GM18517 (cell line): ENCODE data around the gene NEDD4.
"Not testable (repeated sequence)": the region's sequence is repeated elsewhere in the genome, so short reads cannot be mapped to it uniquely, and the experiment has no call there.

ENCODE experiments used
- ATAC-seq: cut with Tn5 transposase; IDR thresholded peaks from one replicate; pipeline ENCODE4 v1.9.1; 2021; ENCODE audit warnings: mild to moderate bottlenecking, moderate library complexity; ENCODE audit not compliant: unreplicated experiment

NEDD4 gene

DNA sequence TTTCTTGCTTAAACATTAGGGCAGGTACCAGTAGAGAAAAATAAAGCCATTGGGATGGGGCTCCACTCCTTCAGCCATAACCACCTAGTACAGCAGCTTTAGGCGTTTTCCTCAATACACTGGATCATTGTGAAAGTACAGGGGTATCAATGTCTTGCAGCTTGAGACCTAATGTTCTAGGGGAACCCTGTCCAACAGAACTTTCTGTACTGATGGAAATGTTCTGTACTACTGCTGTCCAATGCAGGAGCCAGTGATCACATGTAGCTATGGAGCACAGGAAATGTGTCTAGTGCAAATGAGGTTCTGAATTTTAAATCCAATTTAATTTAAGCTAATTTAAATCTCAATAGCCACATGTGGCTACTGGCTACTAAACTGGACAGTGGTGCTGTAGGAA, 93.9 kb downstream of the NEDD4 start:
- ATAC-seq = no peak

DNA sequence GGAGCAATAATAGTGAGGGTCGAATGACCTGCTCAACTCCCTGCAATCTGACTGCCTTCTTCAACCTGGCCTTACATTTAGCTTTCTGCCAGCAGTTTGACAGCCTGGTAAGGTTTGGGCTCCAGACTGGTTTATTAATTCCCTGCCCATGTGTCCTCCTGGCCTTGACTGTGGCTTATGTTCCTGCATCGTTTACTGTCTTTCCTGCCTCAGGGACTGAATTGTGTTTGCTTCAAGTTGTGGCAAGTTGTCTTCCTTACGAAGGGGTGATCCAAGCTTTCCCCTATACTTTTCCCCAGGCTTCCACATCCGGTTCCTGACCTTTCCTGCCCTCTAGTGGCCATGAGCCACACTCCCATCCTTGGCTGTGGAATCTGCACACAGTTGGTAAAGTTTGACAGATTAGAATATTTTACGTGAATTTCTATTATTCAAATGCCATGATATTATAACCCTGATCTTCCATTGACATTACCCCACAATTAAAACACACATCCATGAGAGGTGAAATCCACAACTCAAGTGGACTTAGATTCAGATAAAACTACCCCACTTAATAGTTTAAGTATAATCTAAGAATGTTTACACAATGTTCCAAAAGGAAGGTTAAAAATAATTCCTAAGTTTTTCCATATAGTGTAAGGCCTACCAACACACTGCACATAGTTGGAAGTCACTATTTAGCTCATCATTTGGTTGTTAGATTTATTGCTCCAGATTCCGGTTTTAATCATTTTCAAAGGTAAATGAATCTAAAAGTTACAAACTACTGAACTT, 95.7 kb downstream of the NEDD4 start:
- ATAC-seq = no peak

DNA sequence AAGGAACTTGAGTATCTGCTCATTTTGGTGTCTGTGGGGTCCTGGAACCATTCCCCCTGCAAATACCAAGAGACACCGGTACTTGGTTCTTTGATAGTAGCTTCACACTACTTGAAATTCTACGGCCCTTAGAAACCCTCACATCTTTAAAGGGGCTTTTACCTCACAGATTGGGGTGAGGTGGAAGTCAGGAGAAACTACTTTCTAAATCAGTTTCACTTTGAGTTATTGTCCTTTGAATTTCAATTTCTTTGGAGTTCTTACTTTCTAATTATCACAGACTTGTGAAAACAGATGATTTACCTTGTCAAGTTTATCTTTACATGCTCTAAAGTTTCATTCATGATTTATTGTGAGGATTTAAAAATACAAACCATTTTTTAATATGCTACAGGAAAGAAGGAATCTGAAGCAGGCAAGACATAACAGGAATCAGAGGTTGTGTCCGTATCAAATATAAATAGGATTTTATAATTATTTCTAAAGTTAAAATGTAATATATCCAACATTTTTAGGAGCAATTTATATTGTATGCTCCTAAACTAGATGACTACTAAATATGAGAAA, 98.9 kb downstream of the NEDD4 start:
- no peak for ATAC-seq

DNA sequence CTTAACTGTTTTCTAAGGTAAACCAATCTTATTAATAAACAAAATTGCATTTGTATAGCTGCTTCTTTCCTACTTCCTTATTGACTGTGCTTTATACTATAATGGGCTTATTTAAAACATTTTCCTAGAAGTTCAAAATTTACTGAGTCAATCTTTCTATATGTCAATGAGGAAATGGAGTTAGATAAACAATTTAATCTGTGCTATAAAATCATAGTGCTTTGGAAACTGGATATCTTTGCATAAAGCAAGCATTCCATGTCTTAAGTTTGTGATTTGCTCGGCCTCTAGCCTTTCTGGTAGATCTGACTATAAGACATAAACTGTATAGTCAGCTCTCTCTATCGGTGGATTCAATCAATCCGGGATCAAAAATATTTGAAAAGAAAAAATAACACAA, 99.6 kb downstream of the NEDD4 start:
- no peak for ATAC-seq

DNA sequence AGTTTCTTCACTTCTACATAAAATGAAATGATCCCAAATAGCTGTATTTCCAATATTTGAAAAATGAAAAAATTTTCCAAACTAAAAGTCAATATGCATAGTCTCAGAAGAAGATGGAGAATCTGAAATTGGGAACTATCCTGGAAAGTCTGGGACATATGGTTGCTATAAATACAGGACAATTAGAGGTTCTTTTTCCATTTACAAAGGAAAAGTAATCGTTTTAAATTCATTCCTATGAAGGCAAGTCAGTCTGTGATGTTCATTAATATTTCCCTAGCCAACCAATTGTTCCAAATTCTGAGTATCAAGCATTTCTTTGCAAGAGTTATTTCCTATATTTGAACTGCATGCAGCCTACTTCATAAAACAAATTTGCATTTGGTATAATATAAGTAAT, 102.2 kb downstream of the NEDD4 start:
- no peak for ATAC-seq

DNA sequence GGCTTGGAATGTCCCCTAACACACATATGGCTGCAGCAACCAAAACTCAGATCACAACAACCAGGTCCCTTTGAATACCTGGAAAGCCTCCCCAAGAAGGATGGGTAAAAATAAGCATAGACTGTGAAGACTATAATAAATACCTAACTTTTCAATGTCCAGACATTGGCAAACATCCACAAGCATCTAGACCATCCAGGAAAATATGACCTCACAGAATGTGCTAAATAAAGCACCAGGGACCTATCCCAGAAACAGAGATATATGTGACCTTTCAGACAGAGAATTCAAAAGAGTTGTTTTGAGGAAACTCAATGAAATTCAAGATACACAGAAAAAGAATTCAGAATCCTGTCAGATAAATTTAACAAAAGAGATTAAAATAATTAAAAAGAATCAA, 109.2 kb downstream of the NEDD4 start:
- ATAC-seq = no peak

DNA sequence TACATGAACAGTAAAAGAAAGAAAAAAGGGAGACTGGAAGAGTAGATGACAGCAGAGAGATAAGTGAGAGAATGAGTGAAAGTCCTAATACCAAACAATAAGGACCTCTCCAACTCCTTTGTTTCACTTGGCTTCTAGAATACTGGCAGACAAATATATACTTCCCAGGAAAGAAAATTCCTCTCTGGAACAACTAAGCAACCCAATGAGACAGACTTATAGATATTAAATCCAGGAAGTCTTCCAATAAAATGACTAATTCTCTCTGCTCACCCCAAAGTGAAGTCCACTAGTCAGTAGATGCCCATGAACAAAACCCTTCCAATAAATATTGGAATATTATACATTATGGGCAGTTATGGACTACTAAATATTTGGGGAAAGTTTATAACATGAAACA, 114.2 kb downstream of the NEDD4 start:
- ATAC-seq = no peak

DNA sequence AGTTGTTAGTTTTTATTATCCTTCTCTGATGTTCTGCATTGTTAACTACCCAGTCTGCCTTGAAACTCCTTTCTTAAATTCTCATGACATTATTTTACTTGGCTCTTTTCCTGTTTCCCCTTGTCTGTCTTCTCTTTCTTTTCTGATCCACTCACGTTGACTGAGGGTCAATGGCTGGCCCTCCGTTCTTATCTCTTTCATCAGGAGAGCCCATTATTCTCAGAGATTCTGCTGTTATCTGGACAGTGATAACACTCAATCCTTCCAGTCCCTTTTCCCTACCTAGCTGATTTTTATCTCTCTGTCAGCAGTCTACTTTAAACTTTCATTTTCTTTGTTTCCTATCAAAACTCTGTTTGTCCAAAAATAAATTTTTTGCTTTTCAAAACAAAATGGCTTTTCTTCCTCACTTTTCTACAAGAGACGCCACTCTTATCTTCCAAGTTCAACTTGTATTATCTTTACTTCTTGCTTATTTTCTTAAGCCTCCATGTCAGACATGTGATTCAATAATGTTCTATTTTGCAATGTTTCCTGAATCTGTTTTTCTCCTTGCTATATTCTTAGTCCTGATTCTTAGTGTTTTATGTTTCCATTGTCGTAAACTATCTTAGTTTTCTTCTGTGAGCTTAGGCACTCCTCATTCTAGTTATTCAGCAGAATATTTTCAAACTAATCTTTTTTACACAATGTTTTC, 120.2 kb downstream of the NEDD4 start:
- no peak for ATAC-seq

DNA sequence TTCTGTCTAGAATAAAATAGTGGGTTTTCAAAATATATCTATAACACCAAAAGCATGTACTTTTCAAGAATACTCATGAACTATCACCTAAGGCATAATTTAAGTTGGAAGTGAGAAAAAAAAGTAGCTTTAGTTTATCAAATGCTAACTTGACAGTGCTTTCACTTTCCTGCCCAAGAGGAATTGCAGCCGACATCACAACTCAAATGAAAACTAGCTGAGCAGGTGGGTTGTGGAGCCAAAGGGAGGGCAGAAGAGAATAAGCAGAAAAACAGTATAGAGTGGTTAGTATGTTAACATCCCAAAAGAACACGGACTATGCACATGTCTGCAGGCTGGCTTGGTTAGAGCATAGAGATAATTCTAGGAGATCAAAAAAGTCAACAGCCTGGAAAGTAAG, 120.9 kb downstream of the NEDD4 start:
- ATAC-seq = no peak

DNA sequence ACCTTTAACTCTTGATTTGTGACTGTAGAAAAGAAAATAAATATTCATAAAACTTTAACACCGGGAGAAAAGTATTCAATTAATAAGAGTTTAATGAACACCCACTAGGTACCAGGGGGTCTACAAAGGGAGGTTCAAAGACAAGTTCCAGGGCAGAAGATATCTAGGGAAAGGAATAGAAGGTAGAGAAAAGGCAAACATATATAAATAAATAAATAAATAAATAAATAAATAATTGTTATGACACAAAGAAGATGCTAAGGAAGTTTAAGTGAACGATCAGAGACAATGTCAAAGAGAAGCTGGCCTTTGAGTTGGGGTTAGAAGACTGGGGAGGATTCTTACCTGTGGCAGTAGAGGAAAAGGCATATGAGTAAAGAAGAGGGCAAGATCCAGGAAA, 123.8 kb downstream of the NEDD4 start:
- no peak for ATAC-seq

DNA sequence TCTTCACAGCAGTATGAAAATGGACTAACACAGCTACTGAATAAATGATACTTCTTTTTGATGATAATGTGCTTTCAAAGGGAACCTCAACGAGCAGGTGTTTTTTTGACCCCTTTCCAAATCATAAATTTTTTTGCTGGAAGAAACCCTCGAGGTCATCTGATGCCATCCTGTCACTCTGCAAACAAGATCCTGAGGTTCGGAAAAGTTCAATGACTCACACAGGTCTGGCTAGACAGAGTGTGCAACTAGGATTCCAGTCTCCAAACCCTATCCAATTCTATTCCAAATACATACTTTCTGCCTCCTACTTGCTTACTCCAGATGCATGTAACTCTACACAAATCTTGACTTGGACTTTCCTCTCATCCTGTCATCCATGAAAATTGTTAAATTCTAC, 124.7 kb downstream of the NEDD4 start:
- no peak for ATAC-seq

DNA sequence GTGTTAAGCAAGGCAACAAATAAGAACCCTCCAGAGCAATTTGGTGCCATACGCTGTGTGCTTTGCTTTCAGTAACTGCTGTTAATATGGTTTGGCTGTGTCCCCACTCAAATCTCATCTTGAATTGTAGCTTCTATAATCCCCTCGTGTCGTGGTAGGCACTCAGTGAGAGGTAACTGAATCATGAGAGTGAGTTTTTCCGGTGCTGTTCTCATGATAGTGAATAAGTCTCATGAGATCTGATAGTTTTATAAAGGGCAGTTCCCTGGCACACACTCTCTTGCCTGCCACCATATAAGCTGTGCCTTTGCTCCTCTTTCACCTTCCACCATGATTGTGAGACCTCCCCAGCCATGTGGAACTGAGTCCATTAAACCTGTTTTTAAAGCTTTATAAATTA, 125.1 kb downstream of the NEDD4 start:
- ATAC-seq = not testable (repeated sequence)

DNA sequence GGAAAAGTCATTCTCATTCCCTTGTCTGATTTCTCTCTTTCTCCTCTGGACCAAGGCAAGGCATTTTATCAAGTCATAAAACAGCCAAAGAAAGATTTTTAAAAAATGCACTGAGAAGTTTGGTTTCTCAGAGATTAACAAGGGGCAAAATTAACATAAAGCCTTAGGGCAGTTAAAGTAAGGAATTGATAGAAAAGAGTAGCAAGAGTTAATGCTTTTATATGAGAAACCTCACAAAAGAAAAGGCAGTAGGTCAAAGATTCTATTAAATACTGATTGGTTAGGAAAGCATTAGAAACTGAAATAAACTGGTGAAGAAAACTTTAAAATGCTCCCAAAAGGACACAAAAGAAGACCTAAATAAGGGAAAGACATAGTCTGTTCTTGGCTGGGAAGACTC, 129.5 kb downstream of the NEDD4 start:
- ATAC-seq = no peak

DNA sequence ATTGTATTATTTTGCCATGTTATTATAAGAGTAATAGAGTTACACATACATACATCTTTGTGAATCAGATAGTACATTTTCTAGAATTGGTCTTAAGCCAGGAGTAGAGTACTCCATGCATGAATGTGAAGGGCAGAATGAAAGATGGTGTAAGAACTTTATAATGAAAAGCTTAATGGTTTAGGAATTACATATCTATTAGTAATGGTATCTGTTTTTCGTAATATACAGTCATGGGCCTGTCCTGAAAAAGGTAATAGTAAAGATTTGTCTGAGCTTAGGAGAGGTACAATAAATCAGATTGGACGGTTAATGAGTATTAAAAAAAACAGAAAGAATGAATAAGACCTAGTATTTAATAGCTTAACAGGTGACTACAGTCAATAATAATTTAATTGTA, 132.3 kb downstream of the NEDD4 start:
- no peak for ATAC-seq

DNA sequence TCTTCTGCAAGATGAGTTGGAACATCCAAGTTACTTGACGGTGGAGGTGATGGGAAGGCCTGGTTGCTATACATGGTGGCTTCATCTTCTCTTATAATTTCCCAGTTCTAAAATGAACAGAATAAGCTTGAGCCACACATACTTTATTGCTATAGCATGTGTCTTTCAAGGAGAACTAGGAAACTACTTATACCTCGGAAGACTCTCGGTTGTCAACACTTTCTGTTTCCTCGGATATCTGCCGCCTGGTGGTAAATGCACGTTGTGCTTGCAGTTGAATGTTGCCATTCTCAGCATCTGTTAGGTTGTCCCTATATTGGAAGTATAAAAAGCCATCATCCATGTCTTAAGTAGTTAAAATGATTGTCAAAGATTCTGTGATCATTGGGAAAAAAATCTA, 132.9 kb downstream of the NEDD4 start:
- ATAC-seq = no peak

DNA sequence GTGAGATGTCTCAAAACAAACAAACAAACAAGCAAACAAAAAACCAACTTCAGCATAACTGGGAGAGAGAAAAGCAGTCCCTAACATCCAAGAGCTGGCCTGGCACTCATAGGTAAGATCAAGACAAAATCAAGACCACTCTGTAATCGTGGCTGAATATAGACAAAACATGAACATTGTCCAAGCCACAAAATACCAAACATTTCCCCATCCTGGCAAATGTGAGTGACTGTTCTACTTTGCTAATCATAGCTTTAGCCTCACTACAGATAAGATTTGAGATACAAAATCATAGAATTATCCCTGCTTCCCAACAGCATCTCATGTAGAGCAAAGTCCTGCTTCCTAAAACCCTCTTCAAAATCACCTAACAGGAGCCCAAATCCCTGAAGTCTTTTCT, 133.7 kb downstream of the NEDD4 start:
- ATAC-seq = no peak

DNA sequence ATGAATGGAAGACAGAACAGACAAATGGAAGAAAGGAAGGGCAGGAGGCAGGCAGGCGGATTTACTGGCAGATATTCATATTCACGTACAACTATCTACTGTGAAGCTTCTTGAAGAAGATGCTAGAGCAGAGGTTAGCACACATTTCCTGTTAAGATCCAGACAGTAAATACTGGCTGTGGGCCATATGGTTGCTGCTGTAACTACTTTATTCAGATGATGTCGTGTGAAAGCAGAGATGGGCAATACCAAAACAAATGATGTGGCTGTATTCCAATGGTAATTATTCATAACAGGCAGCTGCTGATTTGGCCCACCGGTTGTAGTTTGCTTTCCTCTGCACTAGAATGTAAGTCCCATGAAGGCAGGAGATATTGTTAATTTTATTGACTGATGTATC, 134.8 kb downstream of the NEDD4 start:
- ATAC-seq = no peak

DNA sequence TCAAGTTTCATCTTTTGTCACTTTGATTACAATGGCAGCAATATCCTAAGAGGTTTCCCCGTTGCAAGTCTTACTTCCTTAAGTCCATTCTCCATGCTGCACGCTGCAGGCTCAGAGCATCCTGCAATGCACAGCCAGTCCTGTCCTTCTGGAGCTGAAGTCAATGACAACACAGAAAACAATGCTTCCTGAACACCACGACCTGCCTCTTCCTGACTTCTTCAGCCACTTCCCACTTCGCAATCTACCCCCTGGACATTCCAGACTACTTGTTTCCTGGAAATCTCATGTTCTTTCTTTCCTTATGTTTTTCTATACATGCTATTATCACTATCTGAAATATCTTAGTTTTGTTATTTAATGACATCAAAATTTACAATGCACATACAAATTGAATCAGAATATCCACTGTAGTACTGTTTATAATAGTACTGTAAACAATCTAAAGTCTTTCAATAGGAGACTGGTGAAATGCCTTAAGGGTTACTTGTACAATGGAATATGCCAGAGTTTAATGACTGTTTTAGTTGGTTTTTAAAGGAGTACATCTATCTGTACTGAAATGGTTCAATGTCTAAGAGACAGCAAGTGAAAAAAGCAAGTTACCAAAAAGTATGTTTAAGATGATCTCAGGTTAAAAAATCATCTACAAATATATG, 136.8 kb downstream of the NEDD4 start:
- ATAC-seq = no peak

DNA sequence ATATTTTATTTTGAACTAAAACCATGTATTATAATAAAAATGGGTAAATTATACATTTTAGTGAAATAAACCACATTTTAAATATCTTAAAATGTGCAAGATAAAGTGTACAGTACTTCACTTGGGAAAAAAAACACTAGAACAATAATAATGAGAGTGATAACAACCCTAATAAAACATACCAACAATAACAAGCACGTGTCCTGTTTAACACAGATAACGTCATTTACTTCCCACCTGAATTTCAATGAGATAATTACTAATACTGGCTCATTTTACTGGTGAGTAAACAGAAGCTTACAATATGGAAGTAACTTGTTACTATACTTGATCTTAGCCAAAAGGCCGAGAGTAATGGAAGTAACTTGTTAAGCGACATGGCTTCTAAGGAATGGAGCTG, 140.3 kb downstream of the NEDD4 start:
- no peak for ATAC-seq

DNA sequence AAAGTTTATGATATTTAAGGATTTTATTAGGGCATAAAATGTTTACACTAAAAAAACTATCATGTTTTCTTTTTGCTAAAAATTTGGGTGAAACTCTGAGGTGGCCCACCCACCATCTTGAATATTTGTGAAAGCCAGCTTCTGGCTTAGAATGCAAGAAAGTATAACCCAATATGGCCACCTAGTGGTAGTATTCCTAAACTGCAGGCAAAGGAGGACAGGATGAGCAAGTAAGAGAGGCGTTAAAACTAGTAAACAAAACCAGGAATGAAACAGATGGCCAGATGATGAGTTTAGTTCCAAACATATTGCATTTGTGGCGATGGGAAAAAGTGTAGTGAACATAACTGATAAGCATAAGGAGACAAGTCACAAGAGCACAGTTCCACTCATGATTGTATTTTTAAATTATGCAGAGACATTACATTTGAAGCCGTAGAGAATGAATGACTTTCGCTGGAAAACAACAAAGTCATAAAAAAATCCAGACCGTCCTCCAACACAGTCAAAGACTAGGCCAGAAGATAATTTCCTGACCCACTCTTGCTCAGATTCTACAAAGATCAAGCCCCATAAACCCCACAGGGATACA, 147.2 kb downstream of the NEDD4 start:
- ATAC-seq = peak; percentile 82

DNA sequence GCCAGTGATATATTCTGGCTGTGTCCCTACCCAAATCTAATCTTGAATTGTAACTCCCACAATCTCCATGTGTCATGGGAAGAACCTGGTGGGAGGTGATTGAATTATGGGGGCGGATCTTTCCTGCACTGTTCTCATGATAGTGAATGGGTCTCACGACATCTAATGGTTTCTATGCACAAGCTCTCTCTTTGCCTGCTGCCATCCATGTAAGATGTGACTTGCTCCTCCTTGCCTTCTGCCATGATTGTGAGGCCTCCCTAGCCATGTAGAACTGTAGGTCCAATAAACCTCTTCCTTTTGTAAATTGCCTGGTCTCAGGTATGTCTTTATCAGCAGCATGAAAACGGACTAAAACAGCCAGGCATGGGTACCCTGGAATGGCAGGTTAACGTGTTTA, 150.5 kb downstream of the NEDD4 start:
- ATAC-seq = not testable (repeated sequence)
